SU-DHL-6 (cell line): ENCODE results near the gene NCOA1.

Source experiments
- CTCF ChIP-seq: fragments of 200-600 bp; sonication (generic); IDR thresholded peaks from one replicate; pipeline ENCODE4 v1.5.1; 2017; ENCODE audit warnings: antibody characterized with exemption, mild to moderate bottlenecking, low read length, moderate library complexity; ENCODE audit not compliant: insufficient read depth, poor library complexity, severe bottlenecking
- EZH2phosphoT487 ChIP-seq: fragments of 200-600 bp; sonication (generic), shearing (Covaris generic); conservative IDR thresholded peaks from 2 replicates; pipeline ENCODE4 v1.6.1; 2018; ENCODE audit warnings: mild to moderate bottlenecking, antibody characterized with exemption, low read length, moderate library complexity, mixed read lengths

GRCh38 chr2:24594283-24594682 lies 103.2 kb downstream of the NCOA1 start:
- no peak for TF ChIP-seq CTCF
- TF ChIP-seq EZH2phosphoT487, result no peak
